ENCODE results near the gene LRP8.

Gene LRP8

GRCh38 chr1:53373246-53373645, 45.4 kb upstream of the LRP8 start:
- TF ChIP-seq CTCF (IDR thresholded peaks at IDR 0.05; ENCODE audit: insufficient read depth, low read length, poor library complexity, severe bottlenecking), result no peak

GRCh38 chr1:53372501-53372951, 44.7 kb upstream of the LRP8 start:
- no peaks in the 10 kb centered on the region for H3K36me3 ChIP-seq (ENCODE audit: control insufficient read depth, insufficient read depth, low read length)
- TF ChIP-seq CTCF (IDR thresholded peaks at IDR 0.05; ENCODE audit: insufficient read depth, low read length, poor library complexity, severe bottlenecking), result no peak
- no peak overlapping the region for H3K4me3 ChIP-seq (replicated peaks; ENCODE audit: low read depth, low read length)
- H3K27me3 ChIP-seq (replicated peaks; ENCODE audit: control insufficient read depth, insufficient read depth, low read length), result no peaks in the 10 kb centered on the region
- no peak for DNase-seq (ENCODE audit: extremely low read depth, insufficient read length)

More at GRCh38 chr1:53373246-53373645, 45.4 kb upstream of the LRP8 start:
- Histone ChIP-seq H3K27me3 (replicated peaks; ENCODE audit: control insufficient read depth, insufficient read depth, low read length) (no peaks in the 10 kb centered on the region), H3K4me3 (replicated peaks; ENCODE audit: low read depth, low read length) (no peak overlapping the region), H3K36me3 (ENCODE audit: control insufficient read depth, insufficient read depth, low read length) (no peaks in the 10 kb centered on the region)
- no peak for DNase-seq (ENCODE audit: extremely low read depth, insufficient read length)

- DNase-seq (ENCODE audit: extremely low read depth, insufficient read length), result no peak
- H3K27me3 ChIP-seq (replicated peaks; ENCODE audit: control insufficient read depth, insufficient read depth, low read length), result no peaks in the 10 kb centered on the region
- no peak for TF ChIP-seq CTCF (IDR thresholded peaks at IDR 0.05; ENCODE audit: insufficient read depth, low read length, poor library complexity, severe bottlenecking)
- H3K36me3 ChIP-seq (ENCODE audit: control insufficient read depth, insufficient read depth, low read length), result no peaks in the 10 kb centered on the region
- no peak overlapping the region for H3K4me3 ChIP-seq (replicated peaks; ENCODE audit: low read depth, low read length)
Observed at GRCh38 chr1:53371851-53372250, 44.0 kb upstream of the LRP8 start.

- no peak overlapping the region for H3K4me3 ChIP-seq (replicated peaks; ENCODE audit: low read depth, low read length)
- no peaks in the 10 kb centered on the region for H3K36me3 ChIP-seq (ENCODE audit: control insufficient read depth, insufficient read depth, low read length)
- H3K27me3 ChIP-seq (replicated peaks; ENCODE audit: control insufficient read depth, insufficient read depth, low read length), result no peaks in the 10 kb centered on the region
- DNase-seq (ENCODE audit: extremely low read depth, insufficient read length), result no peak
- TF ChIP-seq CTCF (IDR thresholded peaks at IDR 0.05; ENCODE audit: insufficient read depth, low read length, poor library complexity, severe bottlenecking), result no peak
Observed at GRCh38 chr1:53371121-53371666, 43.3 kb upstream of the LRP8 start.

- no peaks in the 10 kb centered on the region for H3K27me3 ChIP-seq (replicated peaks; ENCODE audit: control insufficient read depth, insufficient read depth, low read length)
- DNase-seq (ENCODE audit: extremely low read depth, insufficient read length), result no peak
- H3K36me3 ChIP-seq (ENCODE audit: control insufficient read depth, insufficient read depth, low read length), result no peaks in the 10 kb centered on the region
- H3K4me3 ChIP-seq (replicated peaks; ENCODE audit: low read depth, low read length), result no peak overlapping the region
- no peak for TF ChIP-seq CTCF (IDR thresholded peaks at IDR 0.05; ENCODE audit: insufficient read depth, low read length, poor library complexity, severe bottlenecking)
Observed at GRCh38 chr1:53370369-53370961, 42.6 kb upstream of the LRP8 start.
